ENCODE results near the gene ARHGAP26.

ARHGAP26 gene

GRCh38 chr5:142851731-142852130 lies 81.6 kb downstream of the ARHGAP26 start:
- FAIRE-seq = no peak

- no peak for FAIRE-seq
Measured at GRCh38 chr5:142852416-142853198, 82.4 kb downstream of the ARHGAP26 start.

GRCh38 chr5:142853682-142854081 lies 83.5 kb downstream of the ARHGAP26 start:
- FAIRE-seq = no peak

GRCh38 chr5:142856269-142856782 lies 86.1 kb downstream of the ARHGAP26 start:
- FAIRE-seq = no peak

- FAIRE-seq = no peak
Measured at GRCh38 chr5:142857405-142857804, 87.2 kb downstream of the ARHGAP26 start.

- no peak for FAIRE-seq
Measured at GRCh38 chr5:142859037-142859436, 88.9 kb downstream of the ARHGAP26 start.

- no peak for FAIRE-seq
Measured at GRCh38 chr5:142860270-142860669, 90.1 kb downstream of the ARHGAP26 start.

- FAIRE-seq = no peak
Measured at GRCh38 chr5:142861011-142861410, 90.8 kb downstream of the ARHGAP26 start.

GRCh38 chr5:142862594-142862993 lies 92.4 kb downstream of the ARHGAP26 start:
- no peak for FAIRE-seq

- no peak for FAIRE-seq
Measured at GRCh38 chr5:142863856-142864255, 93.7 kb downstream of the ARHGAP26 start.

GRCh38 chr5:142864290-142865260 lies 94.4 kb downstream of the ARHGAP26 start:
- FAIRE-seq = no peak

GRCh38 chr5:142865631-142866030 lies 95.5 kb downstream of the ARHGAP26 start:
- FAIRE-seq = no peak

- no peak for FAIRE-seq
Measured at GRCh38 chr5:142866563-142867275, 96.5 kb downstream of the ARHGAP26 start.

- no peak for FAIRE-seq
Measured at GRCh38 chr5:142869886-142870285, 99.7 kb downstream of the ARHGAP26 start.

GRCh38 chr5:142870532-142871362 lies 100.6 kb downstream of the ARHGAP26 start:
- no peak for FAIRE-seq

- no peak for FAIRE-seq
Measured at GRCh38 chr5:142871363-142872193, 101.4 kb downstream of the ARHGAP26 start.

GRCh38 chr5:142872217-142872616 lies 102.0 kb downstream of the ARHGAP26 start:
- FAIRE-seq = no peak

- FAIRE-seq = no peak
Measured at GRCh38 chr5:142872795-142873194, 102.6 kb downstream of the ARHGAP26 start.

- no peak for FAIRE-seq
Measured at GRCh38 chr5:142873831-142874230, 103.7 kb downstream of the ARHGAP26 start.

GRCh38 chr5:142874540-142874939 lies 104.4 kb downstream of the ARHGAP26 start:
- no peak for FAIRE-seq

GRCh38 chr5:142875936-142876335 lies 105.8 kb downstream of the ARHGAP26 start:
- FAIRE-seq = no peak

Measured in colon (tissue), 2 donors.